WTC11 (cell line): Measurements from ENCODE around the gene APLF.
"Not testable (repeated sequence)": the region's sequence is repeated elsewhere in the genome, so short reads cannot be mapped to it uniquely, and the experiment has no call there.

ENCODE experiments used
- FOXP4 ChIP-seq: sonication (generic); formaldehyde crosslinking; IDR thresholded peaks from 2 replicates; pipeline ENCODE4 v1.8.0; 2022; ENCODE audit warnings: mild to moderate bottlenecking, missing genetic modification reagents
- MAX ChIP-seq: sonication (generic); formaldehyde crosslinking; IDR thresholded peaks from 2 replicates; pipeline ENCODE4 v1.8.0; 2022; ENCODE audit warnings: mild to moderate bottlenecking, missing genetic modification reagents

GRCh38 chr2:68526943-68527342 lies 59.6 kb downstream of the APLF start:
- TF ChIP-seq FOXP4; MAX (CRISPR knock-in tag): not testable (repeated sequence)
